ENCODE results near the gene MORN3. TPM values are rescaled to one million over a fixed set of nuclear protein-coding genes. Genes with fewer than 3 reads are reported as not detected.
"Not testable (repeated sequence)": the region's sequence is repeated elsewhere in the genome, so short reads cannot be mapped to it uniquely, and the experiment has no call there.

MORN3 gene
- total RNA-seq, 4 donors from 2014 or later, result 1.5 to 4.5 (median 2.6) TPM

DNA sequence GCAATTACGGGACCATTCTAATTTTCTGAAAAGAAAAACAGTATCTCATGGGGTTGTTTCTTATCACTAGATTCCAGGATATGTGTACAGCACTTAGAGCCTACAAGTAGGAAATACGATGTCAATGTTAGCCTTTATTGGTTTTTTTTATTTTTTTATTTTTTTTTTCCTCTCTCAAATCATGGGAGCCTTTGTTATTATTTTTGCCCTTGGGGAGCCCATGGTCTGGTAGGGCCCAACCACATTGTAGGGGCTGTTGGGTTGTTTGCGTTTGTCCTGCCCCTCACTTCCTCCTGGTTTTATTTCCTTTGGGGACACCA is 5.9 kb downstream of the MORN3 start:
- Histone ChIP-seq H3K4me3 (no peak overlapping the region), H3K4me1 (peaks cover 9% of the 10 kb centered on the region), H3K27ac (no peak overlapping the region), H3K27me3 (no peaks in the 10 kb centered on the region), H3K9me3 (no peaks in the 10 kb centered on the region), H3K36me3 (no peaks in the 10 kb centered on the region)
- DNase-seq (ENCODE audit: low spot score in 2 of 2), result no peak
- no peak for TF ChIP-seq POLR2AphosphoS5 (IDR thresholded peaks at IDR 0.05)
- no peak for TF ChIP-seq POLR2A (IDR thresholded peaks at IDR 0.05)
- no peak for TF ChIP-seq EP300 (IDR thresholded peaks at IDR 0.05)
- TF ChIP-seq, protein P1, sequence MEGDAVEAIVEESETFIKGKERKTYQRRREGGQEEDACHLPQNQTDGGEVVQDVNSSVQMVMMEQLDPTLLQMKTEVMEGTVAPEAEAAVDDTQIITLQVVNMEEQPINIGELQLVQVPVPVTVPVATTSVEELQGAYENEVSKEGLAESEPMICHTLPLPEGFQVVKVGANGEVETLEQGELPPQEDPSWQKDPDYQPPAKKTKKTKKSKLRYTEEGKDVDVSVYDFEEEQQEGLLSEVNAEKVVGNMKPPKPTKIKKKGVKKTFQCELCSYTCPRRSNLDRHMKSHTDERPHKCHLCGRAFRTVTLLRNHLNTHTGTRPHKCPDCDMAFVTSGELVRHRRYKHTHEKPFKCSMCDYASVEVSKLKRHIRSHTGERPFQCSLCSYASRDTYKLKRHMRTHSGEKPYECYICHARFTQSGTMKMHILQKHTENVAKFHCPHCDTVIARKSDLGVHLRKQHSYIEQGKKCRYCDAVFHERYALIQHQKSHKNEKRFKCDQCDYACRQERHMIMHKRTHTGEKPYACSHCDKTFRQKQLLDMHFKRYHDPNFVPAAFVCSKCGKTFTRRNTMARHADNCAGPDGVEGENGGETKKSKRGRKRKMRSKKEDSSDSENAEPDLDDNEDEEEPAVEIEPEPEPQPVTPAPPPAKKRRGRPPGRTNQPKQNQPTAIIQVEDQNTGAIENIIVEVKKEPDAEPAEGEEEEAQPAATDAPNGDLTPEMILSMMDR (IDR thresholded peaks at IDR 0.05), result no peak
- 80% methylated on average over 3 of the region's 3 CpGs for WGBS

DNA sequence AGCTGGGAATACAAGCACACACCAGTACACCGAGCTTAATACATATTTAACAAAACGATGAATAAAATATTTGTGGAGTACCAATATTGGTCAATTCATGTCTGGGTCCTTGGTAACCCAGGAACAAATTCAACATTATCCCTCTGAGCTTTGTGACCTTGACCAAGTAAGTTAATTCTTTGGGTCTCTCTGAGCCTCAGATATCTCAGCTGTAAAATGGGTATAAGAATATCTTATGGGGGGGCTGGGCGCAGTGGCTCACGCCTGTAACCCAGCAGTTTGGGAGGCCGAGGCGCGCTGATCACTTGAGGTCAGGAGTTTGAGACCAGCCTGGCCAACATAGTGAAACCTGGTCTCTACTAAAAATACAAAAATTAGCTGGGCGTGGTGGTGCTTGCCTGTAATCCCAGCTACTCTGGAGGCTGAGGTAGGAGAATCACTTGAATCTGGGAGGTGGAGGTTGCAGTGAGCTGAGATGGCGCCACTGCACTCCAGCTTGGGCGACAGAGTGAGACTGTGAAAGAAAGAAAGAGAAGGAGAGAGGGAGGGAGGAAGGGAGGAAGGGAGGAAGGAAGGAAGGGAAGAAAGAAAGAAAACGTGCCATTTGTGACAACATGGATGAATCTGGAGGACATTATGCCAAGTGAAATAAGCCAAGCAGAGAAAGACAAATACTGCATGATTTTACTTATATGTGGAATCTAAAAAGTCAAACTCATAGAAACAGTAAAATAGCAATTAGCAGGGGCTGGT is 7.9 kb downstream of the MORN3 start:
- WGBS, result 87% methylated on average over 11 of the region's 11 CpGs
- H3K4me3 ChIP-seq; H3K27me3 ChIP-seq; H3K9me3 ChIP-seq; H3K27ac ChIP-seq; DNase-seq (ENCODE audit: low spot score in 2 of 2); H3K36me3 ChIP-seq: not testable (repeated sequence)
- H3K4me1 ChIP-seq, result peaks cover 11% of the 10 kb centered on the region

DNA sequence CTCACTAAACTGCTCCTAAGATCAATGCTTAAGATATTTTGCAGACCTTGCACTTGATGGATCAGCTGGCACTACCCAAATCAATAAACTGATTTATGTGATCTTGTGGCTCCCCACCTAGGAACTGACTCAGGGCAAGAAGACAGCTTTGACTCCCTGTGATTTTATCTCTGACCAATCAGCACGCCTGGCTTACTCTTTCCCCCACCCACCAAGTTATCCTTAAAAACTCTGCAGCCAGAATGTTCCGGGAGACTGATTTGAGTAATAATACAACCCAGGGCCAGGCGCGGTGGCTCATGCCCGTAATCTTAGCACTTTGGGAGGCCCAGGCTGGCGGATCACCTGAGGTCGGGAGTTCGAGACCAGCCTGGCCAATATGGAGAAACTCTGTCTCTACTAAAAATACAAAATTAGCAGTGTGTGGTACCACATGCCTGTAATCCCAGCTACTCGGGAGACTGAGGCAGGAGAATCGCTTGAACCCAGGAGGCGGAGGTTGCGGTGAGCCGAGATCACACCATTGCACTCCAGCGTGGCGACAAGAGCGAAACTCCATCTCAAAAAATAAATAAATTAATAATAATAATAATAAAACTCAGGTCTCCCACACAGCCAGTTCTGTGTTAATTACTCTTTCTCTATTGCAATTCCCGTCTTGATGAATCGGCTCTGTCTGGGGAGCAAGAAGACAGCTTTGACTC is 12.0 kb downstream of the MORN3 start:
- Histone ChIP-seq H3K36me3 (no peaks in the 10 kb centered on the region), H3K27me3 (no peaks in the 10 kb centered on the region), H3K9me3 (no peaks in the 10 kb centered on the region), H3K4me3 (no peak overlapping the region), H3K27ac (no peak overlapping the region), H3K4me1 (peaks cover 28% of the 10 kb centered on the region)
- 75% methylated on average over 18 of the region's 18 CpGs for WGBS
- TF ChIP-seq, protein P1 (IDR thresholded peaks at IDR 0.05), result no peak
- no peak for TF ChIP-seq POLR2AphosphoS5 (IDR thresholded peaks at IDR 0.05)
- TF ChIP-seq EP300 (IDR thresholded peaks at IDR 0.05), result no peak
- no peak for TF ChIP-seq POLR2A (IDR thresholded peaks at IDR 0.05)
- no peak for DNase-seq (ENCODE audit: low spot score in 2 of 2)

DNA sequence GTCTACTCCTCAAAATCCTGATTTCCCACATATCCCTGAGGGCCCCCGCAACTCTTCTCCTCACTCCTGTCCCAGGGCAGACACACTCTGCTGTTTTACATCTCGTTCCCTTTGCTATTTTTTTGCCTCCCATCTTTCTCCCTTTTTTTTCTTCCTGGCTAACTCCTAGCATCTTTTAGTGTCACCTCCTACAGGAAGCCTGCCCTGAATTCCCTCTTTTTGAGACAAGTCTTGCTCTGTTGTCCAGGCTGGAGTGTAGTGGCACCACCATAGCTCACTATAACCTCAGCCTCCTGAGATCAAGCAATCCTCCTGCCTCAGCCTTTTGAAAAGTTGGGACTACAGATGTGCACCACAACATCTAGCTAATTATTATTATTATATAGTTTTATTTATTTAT is 13.3 kb downstream of the MORN3 start:
- Histone ChIP-seq H3K27me3 (no peaks in the 10 kb centered on the region), H3K36me3 (no peaks in the 10 kb centered on the region), H3K9me3 (no peaks in the 10 kb centered on the region), H3K4me1 (peaks cover 35% of the 10 kb centered on the region), H3K27ac (no peak overlapping the region), H3K4me3 (no peak overlapping the region)
- 93% methylated on average over 2 of the region's 2 CpGs for WGBS
- no peak for DNase-seq (ENCODE audit: low spot score in 2 of 2)
- TF ChIP-seq POLR2A (IDR thresholded peaks at IDR 0.05) (no peak), POLR2AphosphoS5 (IDR thresholded peaks at IDR 0.05) (no peak), EP300 (IDR thresholded peaks at IDR 0.05) (no peak)
- TF ChIP-seq, protein P1 (IDR thresholded peaks at IDR 0.05), result no peak

DNA sequence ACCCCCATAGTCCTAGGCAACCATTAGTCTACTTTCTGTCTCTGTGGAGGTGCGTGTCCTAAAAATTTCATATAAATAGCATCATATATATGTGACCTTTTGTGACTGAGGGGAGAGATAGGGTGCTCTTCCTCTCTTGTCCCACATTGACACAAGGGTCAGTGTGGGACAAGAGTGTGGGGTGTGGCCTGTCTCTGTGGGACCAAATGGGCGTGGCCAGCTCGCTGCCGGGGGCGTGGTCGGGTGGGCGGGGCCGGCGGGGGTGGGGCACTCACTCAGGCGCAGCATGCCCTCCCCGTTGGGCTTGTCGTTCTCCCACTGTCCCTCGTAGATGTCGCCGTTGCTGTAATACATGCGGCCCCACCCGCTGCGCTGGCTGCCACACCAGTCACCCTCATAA is 15.5 kb downstream of the MORN3 start:
- Histone ChIP-seq H3K4me1 (peaks cover 47% of the 10 kb centered on the region), H3K4me3 (no peak overlapping the region), H3K27ac (no peak overlapping the region), H3K9me3 (no peaks in the 10 kb centered on the region), H3K27me3 (no peaks in the 10 kb centered on the region), H3K36me3 (no peaks in the 10 kb centered on the region)
- TF ChIP-seq, protein P1 (IDR thresholded peaks at IDR 0.05), result no peak
- TF ChIP-seq POLR2AphosphoS5 (IDR thresholded peaks at IDR 0.05) (no peak), POLR2A (IDR thresholded peaks at IDR 0.05) (no peak), EP300 (IDR thresholded peaks at IDR 0.05) (no peak)
- no peak for DNase-seq (ENCODE audit: low spot score in 2 of 2)
- WGBS, result 62% methylated on average over 18 of the region's 18 CpGs

Measured in suprapubic skin (tissue), 4 donors.